K562 (cell line): ENCODE data around the gene PARD3B. TPM values are rescaled to one million over a fixed set of nuclear protein-coding genes. Genes with fewer than 3 reads are reported as not detected.

Experiments
- ARID3B ChIP-seq: fragments of 250-450 bp; sonication (Bioruptor Pico); IDR thresholded peaks from 2 replicates; pipeline ENCODE4 v1.4.0; 2020; ENCODE audit warnings: borderline replicate concordance
- BRF2 ChIP-seq: IDR thresholded peaks from 3 replicates; pipeline ENCODE4 v1.6.1; 2011; ENCODE audit warnings: borderline replicate concordance, mild to moderate bottlenecking; ENCODE audit not compliant: insufficient read length, insufficient read depth
- CHD7 ChIP-seq: fragments of 200-600 bp; sonication (generic); IDR thresholded peaks from one replicate; pipeline ENCODE4 v1.6.1; 2012; ENCODE audit warnings: mild to moderate bottlenecking, low read depth, low read length, inconsistent platforms
- DPF2 ChIP-seq: fragments of 450-650 bp; IDR thresholded peaks from 2 replicates; pipeline ENCODE4 v1.6.1; 2016
- HDAC3 ChIP-seq: fragments of 450-650 bp; IDR thresholded peaks from 2 replicates; pipeline ENCODE4 v1.6.1; 2018; ENCODE audit warnings: borderline replicate concordance, mild to moderate bottlenecking, moderate library complexity; ENCODE audit not compliant: partially characterized antibody
- ZNF175 ChIP-seq: fragments of 200-800 bp; sonication (Bioruptor generic); IDR thresholded peaks from 2 replicates; pipeline ENCODE4 v1.6.1; 2016; ENCODE audit warnings: low read depth, mild to moderate bottlenecking, missing genetic modification characterization, missing compliant biosample characterization
- ZNF592 ChIP-seq: fragments of 450-650 bp; IDR thresholded peaks from 2 replicates; pipeline ENCODE4 v1.6.1; 2017; ENCODE audit warnings: antibody characterized with exemption, mild to moderate bottlenecking
- polyA plus RNA-seq, 8 experiments: library from polyadenylated mRNA; depleted of rRNA in 4 of 8; stranded (reverse) in 5 of 8; unstranded in 3 of 8; fragments of >200 nt; fragmentation: Nextera tagmentation in 2 of 8; fragmentation: Illumina TruSeq in 1 of 8; extraction: Ambion mirVana in 2 of 8; extraction: Trizol in 1 of 8; gene quantifications; 2 replicates each; pipeline versions ENCODE4 v1.2.1 to v1.2.3, GENCODE V29; 2011 to 2014; ENCODE audit warnings: inconsistent platforms in 1 of 8, missing spikeins in 1 of 8
- total RNA-seq, 7 experiments: library from RNA; depleted of rRNA in 6 of 7; stranded (reverse); fragments of >200 nt in 6 of 7; fragmentation: Illumina TruSeq in 2 of 7; extraction: Trizol in 2 of 7; gene quantifications; 2 replicates each; pipeline versions ENCODE4 v1.2.1 to v1.2.3, GENCODE V29; 2011 to 2021; ENCODE audit warnings: low replicate concordance in 1 of 7

Gene PARD3B
- total and polyA plus RNA-seq, 9 of the 15 experiments (the other 6 are each of a cell fraction or from before 2014, with no cell fraction given), result 0.15 to 3.0 (median 1.1) TPM

GRCh38 chr2:204982303-204982702 lies 437.0 kb downstream of the PARD3B start (continued):
- TF ChIP-seq ZNF175 (CRISPR knock-in tag) (no peak), ARID3B (CRISPR knock-in tag) (no peak), CHD7 (no peak), ZNF592 (0 out of 2 replicates have a peak, but pooled peaks have one; percentile 42), HDAC3 (no peak), DPF2 (0 out of 2 replicates have a peak, but pooled peaks have one; percentile 25), BRF2 (no peak)
